Stimulated activated CD4-positive, alpha-beta T cell treated with anti-CD3 and anti-CD28 coated beads, Interleukin-4, amount 100 ng/mL, for 1 hour (primary cell): ENCODE data around the gene HAUS1.
"Not testable (repeated sequence)": the region's sequence is repeated elsewhere in the genome, so short reads cannot be mapped to it uniquely, and the experiment has no call there.

Experiments used
- DNase-seq: peaks from one replicate; pipeline ENCODE4 v3.0.0-alpha.2; 2020

Gene HAUS1

GRCh38 chr18:46095532-46095931 lies 8.7 kb upstream of the HAUS1 start:
- no peak for DNase-seq

DNA sequence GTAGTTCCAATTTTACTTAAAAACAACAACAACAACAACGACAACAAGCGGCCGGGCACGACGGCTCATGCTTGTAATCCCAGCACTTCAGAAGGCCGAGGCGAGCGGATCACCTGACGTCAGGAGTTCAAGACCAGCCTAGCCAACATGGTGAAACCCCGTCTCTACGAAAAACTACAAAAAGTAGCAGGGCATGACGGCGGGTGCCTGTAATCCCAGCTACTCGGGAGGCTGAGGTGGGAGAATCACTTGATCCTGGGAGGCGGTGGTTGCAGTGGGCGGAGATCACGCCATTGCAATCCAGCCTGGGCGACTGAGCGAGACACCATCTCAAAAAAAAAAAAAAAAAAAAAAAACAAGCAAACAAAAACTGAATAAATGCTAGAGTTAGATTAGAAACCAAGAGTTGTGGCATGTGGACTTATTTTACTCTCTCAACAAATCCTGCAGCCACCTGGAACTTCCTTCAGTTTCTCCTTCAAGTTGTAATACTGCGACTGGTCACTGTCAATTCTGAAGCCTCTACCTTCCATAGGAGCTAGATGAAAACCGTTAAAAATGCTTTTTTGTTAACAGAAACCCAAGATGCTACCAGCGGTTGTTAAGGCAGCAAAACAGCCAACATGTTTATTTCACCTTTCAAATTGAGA lies 7.4 kb upstream of the HAUS1 start:
- no peak for DNase-seq

DNA sequence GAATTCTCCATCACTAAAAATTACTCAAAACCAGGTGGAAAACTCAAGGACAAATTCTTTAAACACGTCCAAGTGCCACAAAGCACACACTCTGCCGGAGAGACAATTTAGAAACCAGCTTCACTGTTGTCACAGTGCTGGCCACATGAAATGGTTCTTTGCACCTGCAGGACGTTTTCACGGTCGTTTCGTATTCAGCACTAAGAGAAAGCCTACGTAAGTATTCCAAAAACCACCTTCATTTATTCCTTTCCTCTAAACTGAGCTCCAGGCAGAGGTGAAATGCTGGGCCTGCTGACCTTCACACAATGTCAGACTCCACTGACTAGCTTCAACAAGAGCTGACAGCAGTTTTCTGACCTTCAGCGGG lies 6.8 kb upstream of the HAUS1 start:
- no peak for DNase-seq

DNA sequence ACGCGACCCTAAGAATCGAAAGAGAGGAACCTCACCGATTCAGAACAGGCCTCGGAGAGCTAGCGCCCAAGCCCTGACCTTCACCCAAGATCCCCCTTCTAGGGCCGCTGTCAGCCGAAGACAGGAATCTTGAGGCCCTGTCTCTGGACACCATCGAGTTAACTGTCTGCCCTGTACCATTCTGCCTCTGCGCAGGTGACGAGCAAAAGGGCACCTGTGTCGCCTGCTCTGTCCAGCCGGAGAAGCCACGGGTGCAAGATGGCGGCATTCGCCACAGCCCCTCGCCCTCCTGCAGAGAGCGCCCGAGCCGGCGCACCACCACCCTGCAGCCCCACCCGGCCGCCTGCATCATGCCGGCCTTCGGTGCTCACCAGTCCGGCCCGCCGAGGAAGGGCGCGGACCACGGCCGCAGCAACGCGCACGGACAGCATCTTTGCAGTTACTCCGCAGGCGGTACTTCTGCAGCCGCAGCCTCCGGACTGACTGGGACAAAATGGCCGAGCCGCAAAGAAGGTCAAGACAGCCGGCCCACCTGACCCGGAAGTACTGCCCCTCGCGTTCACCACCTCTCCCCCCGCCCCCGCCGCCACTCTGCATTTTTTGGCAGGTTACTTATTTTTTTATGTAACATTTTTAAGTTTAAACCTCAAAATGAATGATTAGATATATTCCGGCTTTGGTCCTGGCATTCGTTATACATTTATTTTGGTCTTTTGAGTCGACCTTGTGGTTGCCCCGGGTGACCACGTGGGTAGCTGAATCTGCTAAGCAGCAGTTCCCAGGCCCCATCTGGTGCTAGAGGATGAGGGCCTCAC lies 6.2 kb upstream of the HAUS1 start, which contains the start of gene ATP5F1A:
Gene ATP5F1A, minus strand, starts transcription at position 496 of the 815 bp plus-strand sequence. Its CDS starts 65 bp downstream, at position 431.
- peak; percentile 90 for DNase-seq

- no peak for DNase-seq
Measured at GRCh38 chr18:46098616-46098933, 5.6 kb upstream of the HAUS1 start.

DNA sequence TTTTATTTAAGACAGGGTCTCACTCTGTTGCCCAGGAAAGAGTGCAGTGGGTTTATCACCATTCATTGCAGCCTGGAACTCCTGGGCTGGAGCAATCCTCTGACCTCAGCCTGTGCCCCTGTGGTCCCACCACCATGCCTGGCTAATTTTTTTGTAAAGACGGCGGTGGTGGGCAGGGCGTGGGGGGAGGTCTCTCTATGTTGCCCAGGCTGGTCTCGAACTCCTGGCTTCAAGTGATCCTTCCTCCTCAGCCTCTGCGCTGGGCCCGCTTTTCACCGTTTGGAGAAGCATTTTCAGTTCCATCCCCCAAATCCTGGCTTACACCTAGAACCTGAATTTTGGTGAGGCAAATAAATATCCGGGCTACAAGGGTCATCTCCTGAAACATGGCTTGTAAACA lies 4.7 kb upstream of the HAUS1 start:
- no peak for DNase-seq

- DNase-seq = no peak
Measured at GRCh38 chr18:46109386-46109785, 5.2 kb downstream of the HAUS1 start.

DNA sequence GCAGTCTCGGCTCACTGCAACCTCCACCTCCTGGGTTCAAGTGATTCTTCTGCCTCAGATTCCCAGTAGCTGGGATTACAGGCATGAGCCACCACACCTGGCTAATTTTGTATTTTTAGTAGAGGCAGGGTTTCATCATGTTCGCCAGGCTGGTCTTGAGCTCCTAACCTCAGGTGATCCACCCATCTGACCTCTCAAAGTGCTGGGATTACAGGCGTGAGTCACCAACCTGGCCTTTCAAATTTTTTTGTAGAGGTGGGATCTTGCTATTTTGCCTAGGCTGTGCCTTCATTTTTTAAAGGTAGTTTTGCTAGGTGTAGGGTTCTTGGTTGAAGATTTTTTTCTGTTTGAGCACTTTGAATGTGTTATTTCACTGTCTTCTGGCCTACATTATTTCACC lies 6.2 kb downstream of the HAUS1 start:
- no peak for DNase-seq

GRCh38 chr18:46113751-46114150 lies 9.6 kb downstream of the HAUS1 start:
- DNase-seq = no peak

- DNase-seq = not testable (repeated sequence)
Measured at GRCh38 chr18:46126625-46127024, 22.4 kb downstream of the HAUS1 start.

- no peak for DNase-seq
Measured at GRCh38 chr18:46130061-46130460, 25.9 kb downstream of the HAUS1 start.

DNA sequence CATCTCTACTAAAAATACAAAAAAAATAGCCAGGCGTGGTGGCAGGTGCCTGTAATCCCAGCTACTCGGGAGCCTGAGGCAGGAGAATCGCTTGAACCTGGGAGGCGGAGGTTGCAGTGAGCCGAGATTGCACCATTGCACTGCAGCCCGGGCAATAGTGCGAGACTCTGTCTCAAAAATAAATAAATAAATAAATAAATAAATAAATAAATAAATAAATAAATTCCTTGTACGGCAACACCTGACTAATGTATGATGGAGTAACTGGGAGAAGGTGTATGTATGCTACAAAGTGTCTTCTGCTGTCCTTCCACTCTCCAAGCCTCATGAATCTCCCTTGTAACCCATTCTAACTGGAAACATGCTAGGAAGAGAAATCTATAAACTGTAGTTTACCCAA lies 26.4 kb downstream of the HAUS1 start:
- not testable (repeated sequence) for DNase-seq

DNA sequence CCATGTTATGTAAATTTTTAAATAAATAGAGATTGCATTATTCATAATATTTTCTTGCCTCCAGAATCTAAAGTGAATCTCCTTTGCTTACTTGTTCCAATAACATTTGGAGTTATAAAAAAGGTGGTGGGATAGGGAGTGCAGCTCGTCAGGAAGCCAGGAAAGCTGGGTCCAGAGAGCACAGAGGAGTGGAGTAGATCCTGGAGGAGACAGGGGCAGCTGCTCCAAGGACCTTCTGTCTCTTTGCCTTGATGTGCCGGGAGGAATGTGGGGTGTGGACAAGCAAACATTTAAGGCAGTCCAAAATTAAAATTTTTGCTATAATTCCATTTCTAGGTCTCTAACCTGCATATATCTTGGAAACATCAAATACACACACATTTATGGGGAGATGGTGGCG lies 29.3 kb downstream of the HAUS1 start:
- no peak for DNase-seq

DNA sequence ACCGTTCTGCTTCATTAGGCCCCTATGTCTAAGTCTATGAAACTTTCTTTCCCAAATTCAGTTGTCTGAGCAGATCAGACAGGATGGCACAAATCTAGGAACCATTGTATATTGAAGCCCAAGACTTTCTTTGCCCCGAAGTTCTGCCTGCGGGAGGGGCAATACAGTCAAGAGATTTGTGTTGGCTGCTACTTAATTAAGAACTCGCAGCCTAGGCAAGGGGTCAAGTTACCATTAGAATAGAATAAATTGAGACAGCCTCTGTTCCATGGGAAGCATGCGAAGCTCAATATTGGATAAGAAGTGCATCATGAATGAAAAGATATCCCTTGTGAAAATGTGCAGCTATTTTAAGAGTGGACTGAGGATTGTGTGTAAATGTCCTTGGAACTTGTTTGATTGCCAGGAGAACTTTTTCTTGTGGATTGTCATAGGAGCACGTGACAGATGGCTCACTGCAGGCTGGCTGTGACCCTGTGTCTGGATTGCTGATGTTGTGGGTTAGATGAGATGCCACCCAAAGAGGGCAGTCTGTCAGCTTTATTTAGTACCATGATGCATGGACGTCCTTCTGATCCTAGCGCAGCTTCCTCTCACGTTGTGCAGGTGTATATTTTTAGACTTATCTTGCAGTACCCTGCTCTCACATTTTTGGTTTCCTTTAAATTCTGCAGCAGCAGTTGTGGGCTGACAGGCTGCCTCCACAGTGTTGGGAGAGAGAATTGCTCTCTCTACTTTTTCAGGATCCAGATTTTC lies 30.9 kb downstream of the HAUS1 start:
- no peak for DNase-seq

- DNase-seq = no peak
Measured at GRCh38 chr18:46140173-46140572, 36.0 kb downstream of the HAUS1 start.

DNA sequence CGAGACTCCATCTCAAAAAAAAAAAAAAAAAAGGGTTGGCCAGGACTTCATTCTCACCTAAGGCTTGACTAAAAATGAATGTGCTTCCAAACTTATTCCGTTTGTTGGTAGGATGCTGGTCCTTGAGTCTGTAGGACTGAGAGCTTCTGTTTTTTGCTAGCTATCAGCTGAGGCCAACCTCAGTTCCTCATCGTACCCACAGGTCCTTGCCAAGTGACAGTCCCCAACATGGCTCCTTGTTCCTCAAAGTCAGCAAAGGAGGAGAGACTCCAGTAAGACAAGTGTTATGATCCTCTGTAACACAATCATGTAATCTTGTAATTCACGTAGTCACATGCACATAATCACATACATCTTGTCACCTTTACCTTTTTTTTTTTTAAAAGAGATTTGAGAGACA lies 37.0 kb downstream of the HAUS1 start:
- no peak for DNase-seq

GRCh38 chr18:46148810-46149209 lies 44.6 kb downstream of the HAUS1 start:
- no peak for DNase-seq

DNA sequence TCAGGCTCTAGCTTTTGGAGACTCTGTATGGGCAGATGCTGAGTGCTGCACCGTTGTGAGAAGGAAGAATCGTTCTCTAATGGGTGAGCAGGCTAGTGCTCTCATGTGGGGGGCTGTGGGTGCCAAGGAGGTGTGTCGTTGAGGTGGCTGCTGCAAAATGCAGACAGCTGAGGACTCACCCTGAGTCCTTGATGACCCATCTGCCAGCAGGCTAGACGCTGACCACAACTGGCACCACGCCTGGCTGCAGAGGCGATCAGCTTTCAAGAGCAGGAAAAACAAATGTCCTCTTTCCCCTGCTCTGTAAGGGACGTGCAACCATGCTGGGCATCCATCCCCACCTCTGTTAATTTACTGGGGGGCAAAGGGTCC lies 48.2 kb downstream of the HAUS1 start:
- DNase-seq = no peak

- no peak for DNase-seq
Measured at GRCh38 chr18:46152808-46153617, 48.8 kb downstream of the HAUS1 start.

DNA sequence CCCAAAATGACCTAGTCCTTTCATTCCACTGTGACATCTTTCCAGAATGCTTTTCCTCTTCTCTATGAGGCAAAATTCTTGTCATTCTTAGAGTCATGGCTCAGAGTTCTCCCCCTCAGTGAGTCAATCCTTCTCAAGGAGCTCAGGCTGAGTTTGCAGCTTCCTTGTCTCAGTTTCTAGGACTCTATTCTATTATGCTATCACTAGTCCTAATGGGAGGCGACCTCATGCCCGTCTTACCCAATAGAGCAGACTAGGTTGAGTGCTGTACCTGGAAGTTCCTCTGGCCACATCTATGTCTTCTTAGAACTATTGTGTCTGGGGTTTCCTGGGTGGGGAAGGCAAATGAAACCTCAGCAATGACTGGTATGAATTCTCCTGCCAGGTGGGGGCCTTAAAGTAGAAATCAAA lies 51.5 kb downstream of the HAUS1 start:
- peak; percentile 15 for DNase-seq

DNA sequence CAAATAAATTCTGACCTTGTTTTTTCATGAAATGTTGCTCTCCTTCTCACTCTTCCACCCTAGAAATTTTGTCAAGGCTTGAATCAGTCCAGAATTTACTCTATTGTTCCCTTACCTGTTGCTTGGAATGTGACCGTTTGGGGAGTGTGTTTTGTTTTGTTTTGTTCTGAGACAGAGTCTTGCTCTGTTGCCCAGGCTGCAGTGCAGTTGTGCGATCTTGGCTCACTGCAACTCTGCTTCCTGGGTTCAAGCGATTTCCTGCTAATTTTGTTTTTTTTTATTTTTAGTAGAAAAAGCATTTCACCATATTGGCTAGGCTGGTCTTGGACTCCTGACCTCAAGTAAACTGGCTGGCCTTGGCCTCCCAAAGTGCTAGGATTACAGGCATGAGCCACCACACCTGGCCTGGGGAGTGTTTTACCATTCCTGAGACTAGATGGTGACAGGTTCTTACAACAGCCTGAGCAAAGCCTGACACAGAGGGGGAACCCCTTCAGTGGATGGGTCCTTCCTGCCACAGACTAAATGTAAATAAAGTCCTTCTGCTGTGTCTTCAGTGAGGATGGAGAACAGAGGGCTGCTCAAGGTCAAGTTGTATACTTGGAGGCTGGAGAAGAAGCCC lies 52.0 kb downstream of the HAUS1 start:
- peak; percentile 23 for DNase-seq

DNA sequence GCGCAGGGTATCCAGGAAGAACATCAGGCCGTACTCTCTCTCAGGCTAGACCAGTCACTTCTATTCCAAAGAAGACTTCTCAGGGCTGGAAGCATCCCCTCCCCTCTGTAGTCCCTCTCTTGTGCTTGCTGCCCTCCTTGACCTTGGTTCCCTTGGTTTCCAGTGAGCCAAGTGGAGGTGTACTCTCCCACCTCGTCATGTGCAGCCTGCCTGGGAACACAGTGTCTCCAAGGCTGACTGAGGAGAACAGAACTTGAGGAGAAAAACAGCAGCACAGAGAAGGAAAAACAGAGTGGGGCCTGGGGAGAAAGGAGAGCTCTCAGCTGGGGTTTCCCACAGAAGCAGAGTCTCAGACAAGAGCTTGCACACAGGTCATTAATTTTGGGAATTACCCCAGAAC lies 52.7 kb downstream of the HAUS1 start:
- DNase-seq = no peak

DNA sequence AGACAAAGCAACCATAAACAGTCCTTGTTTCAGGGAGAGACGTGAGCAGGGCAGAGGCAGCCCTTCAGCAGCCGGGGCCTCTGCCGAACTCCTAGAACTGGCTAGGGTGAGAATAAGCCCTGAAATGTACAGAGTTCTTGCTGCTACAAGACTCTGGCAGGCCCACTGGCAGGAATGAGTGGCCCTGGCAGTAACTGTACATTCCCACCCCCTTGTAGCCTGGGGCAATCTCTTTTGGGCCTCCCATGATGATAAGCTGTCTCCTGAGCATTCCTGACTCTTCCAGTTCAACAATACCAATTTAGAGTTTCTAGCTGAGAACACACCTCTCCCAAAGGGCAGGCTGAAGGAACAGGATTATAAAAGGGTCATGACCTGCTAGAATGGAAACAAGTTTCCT lies 54.3 kb downstream of the HAUS1 start:
- DNase-seq = no peak
